Stomach (tissue), 9 donors: Measurements from ENCODE around the gene PDHB. TPM values are rescaled to one million over a fixed set of nuclear protein-coding genes. Genes with fewer than 3 reads are reported as not detected.

Source experiments
- DNase-seq, 2 donors: peaks; one replicate each; pipeline versions ENCODE4 v3.0.0 to v3.0.0-alpha.2; 2013 to 2019
- H3K27ac ChIP-seq, 5 donors: fragments of 200-600 bp in 4 of 5; sonication (generic) in 4 of 5; one replicate each; pipeline ENCODE4 v1.5.1; 2013 to 2019; ENCODE audit warnings: mild to moderate bottlenecking in 1 of 5, moderate library complexity in 1 of 5
- H3K27me3 ChIP-seq, 3 donors: fragments of 200-600 bp; sonication (generic); one replicate each; pipeline ENCODE4 v1.5.1; 2017 to 2019; ENCODE audit warnings: mixed run types in 1 of 3
- H3K36me3 ChIP-seq, 4 donors: fragments of 200-600 bp; sonication (generic); 1 replicate in 3 of 4; 2 replicates in 1 of 4; pipeline ENCODE4 v1.5.1; 2016 to 2019
- H3K4me1 ChIP-seq, 4 donors: fragments of 200-600 bp; sonication (generic); one replicate each; pipeline ENCODE4 v1.5.1; 2016 to 2019
- H3K4me3 ChIP-seq, 4 donors: fragments of 200-600 bp; sonication (generic) in 3 of 4; one replicate each; pipeline ENCODE4 v1.5.1; 2016 to 2019; ENCODE audit warnings: mild to moderate bottlenecking in 1 of 4
- H3K9me3 ChIP-seq, 4 donors: fragments of 200-600 bp; sonication (generic); one replicate each; pipeline ENCODE4 v1.5.1; 2016 to 2019
- EP300 ChIP-seq: sonication (generic); formaldehyde crosslinking; IDR thresholded peaks from one replicate; pipeline ENCODE4 v1.6.1; 2017; ENCODE audit warnings: antibody characterized with exemption
- POLR2A ChIP-seq, 4 donors: fragments of 450-650 bp; IDR thresholded peaks; one replicate each; pipeline ENCODE4 v1.6.1; 2016; ENCODE audit warnings: antibody characterized with exemption in 4 of 4, control low read depth in 2 of 4, mild to moderate bottlenecking in 1 of 4, moderate library complexity in 1 of 4
- POLR2AphosphoS5 ChIP-seq, 3 donors: sonication (generic); formaldehyde crosslinking; IDR thresholded peaks; one replicate each; pipeline ENCODE4 v1.6.1; 2016; ENCODE audit warnings: antibody characterized with exemption in 3 of 3
- WGBS, 5 donors: extraction: QIAGEN DNeasy Blood & Tissue Kit in 3 of 5; methylation state at CpG; one replicate each; pipeline versions ENCODE4 v1.1.5 to v1.1.7; 2013 to 2018; 5-methylcytosine and 5-hydroxymethylcytosine counted together
- intact Hi-C: fragments of 100-400 bp; cut with DNase I; formaldehyde crosslinking; loops from one replicate; pipeline ENCODE4 v1.15.1; 2023; ENCODE audit warnings: low total_unique reads
- polyA plus RNA-seq, 3 donors: library from polyadenylated mRNA; stranded (reverse); fragments of 200-250 nt; gene quantifications; one replicate each; pipeline ENCODE4 v1.2.3, GENCODE V29; 2013
- total RNA-seq, 5 donors: library from RNA; depleted of rRNA; stranded (reverse); fragments of >200 nt; gene quantifications; one replicate each; pipeline versions ENCODE4 v1.1.0 to v1.2.3, GENCODE V29; 2014 to 2016
- TF ChIP-seq, protein P1 (sequence below), 7 experiments: fragments of 450-650 bp in 4 of 7; fragments of 200-600 bp in 3 of 7; sonication (generic) in 3 of 7; IDR thresholded peaks; one replicate each; pipeline ENCODE4 v1.5.1; 2016 to 2019; ENCODE audit warnings: antibody characterized with exemption in 7 of 7, control low read depth in 2 of 7, mild to moderate bottlenecking in 1 of 7
- donor health status: healthy with polysubstance abuse.
- donor health status: Bipolar disorder and iron deficiency.
- donor health status: healthy.

Gene PDHB
- total and polyA plus RNA-seq, 8 donors, result 24.5 to 246 (median 86.2) TPM

DNA sequence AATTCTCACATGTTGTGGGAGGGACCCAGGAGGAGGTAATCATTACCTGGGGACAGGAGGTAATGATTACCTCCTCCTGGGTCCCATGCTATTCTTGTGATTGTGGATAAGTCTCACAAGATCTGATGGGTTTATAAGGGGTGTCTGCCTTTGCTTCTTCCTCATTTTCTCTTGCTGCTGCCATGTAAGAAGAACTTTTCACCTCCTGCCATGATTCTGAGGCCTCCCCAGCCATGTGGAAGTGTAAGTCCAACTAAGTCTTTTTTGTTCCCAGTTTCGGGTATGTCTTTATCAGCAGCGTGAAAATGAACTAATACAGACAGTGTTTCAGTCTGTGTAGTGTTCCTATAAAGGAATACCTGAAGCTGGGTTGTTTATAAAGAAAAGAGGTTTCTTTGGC lies 45.1 kb upstream of the PDHB start:
- Histone ChIP-seq H3K9me3 (no peaks in the 10 kb centered on the region), H3K4me1 (peaks cover 0 to 7% (median 0%) of the 10 kb centered on the region in 4 donors), H3K27ac (no peak overlapping the region), H3K36me3 (no peaks in the 10 kb centered on the region), H3K4me3 (no peak overlapping the region), H3K27me3 (no peaks in the 10 kb centered on the region)
- TF ChIP-seq, protein P1, sequence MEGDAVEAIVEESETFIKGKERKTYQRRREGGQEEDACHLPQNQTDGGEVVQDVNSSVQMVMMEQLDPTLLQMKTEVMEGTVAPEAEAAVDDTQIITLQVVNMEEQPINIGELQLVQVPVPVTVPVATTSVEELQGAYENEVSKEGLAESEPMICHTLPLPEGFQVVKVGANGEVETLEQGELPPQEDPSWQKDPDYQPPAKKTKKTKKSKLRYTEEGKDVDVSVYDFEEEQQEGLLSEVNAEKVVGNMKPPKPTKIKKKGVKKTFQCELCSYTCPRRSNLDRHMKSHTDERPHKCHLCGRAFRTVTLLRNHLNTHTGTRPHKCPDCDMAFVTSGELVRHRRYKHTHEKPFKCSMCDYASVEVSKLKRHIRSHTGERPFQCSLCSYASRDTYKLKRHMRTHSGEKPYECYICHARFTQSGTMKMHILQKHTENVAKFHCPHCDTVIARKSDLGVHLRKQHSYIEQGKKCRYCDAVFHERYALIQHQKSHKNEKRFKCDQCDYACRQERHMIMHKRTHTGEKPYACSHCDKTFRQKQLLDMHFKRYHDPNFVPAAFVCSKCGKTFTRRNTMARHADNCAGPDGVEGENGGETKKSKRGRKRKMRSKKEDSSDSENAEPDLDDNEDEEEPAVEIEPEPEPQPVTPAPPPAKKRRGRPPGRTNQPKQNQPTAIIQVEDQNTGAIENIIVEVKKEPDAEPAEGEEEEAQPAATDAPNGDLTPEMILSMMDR (IDR thresholded peaks at IDR 0.05), result no peak
- no peak for TF ChIP-seq POLR2AphosphoS5 (IDR thresholded peaks at IDR 0.05)
- TF ChIP-seq EP300, result no peak
- no peak for TF ChIP-seq POLR2A (IDR thresholded peaks at IDR 0.05)
- DNase-seq, result no peak
- intact Hi-C loops, result no loop called here
- WGBS, 5 donors, result 86 to 100% (median 93%) methylated on average over 2 of the region's 2 CpGs

DNA sequence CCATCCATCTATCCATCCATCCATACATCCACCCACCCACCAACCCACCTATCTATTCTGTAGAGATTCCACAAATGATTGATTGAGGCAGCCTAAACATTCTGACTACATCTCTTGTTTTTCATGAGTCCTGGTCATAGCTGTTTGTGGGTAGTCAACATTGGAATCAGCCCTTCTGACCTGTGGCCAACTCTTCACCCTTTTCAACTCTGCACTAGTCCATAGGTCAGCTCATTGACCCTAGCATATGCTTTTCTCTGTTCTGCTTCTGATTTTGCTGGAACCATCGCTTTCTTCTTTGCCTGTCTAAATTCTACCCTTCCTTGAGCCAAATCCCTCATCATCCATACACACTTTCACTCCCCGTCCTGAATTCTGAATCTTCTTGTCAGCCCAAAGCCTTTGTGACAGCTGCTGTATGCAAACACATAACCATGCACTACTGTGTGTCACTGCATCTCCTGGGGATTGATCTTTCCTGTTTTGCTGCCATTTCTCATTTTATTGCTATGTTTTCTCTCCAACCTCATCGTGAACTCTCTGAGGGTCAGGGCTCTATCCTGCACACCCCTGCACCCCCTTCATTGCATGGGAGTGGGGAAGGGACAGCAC lies 41.4 kb upstream of the PDHB start:
- no peak for DNase-seq
- H3K36me3 ChIP-seq, result no peaks in the 10 kb centered on the region
- no peak overlapping the region for H3K27ac ChIP-seq
- no peak overlapping the region for H3K4me3 ChIP-seq
- no peaks in the 10 kb centered on the region for H3K9me3 ChIP-seq
- WGBS, 5 donors, result 70 to 79% (median 78%) methylated on average over 3 of the region's 3 CpGs
- TF ChIP-seq, protein P1 (IDR thresholded peaks at IDR 0.05), result no peak
- no peak for TF ChIP-seq POLR2A (IDR thresholded peaks at IDR 0.05)
- no peak for TF ChIP-seq EP300
- TF ChIP-seq POLR2AphosphoS5 (IDR thresholded peaks at IDR 0.05), result no peak
- intact Hi-C loops, result no loop called here
- H3K27me3 ChIP-seq, result no peaks in the 10 kb centered on the region
- peaks cover 0 to 24% (median 9%) of the 10 kb centered on the region in 4 donors for H3K4me1 ChIP-seq

DNA sequence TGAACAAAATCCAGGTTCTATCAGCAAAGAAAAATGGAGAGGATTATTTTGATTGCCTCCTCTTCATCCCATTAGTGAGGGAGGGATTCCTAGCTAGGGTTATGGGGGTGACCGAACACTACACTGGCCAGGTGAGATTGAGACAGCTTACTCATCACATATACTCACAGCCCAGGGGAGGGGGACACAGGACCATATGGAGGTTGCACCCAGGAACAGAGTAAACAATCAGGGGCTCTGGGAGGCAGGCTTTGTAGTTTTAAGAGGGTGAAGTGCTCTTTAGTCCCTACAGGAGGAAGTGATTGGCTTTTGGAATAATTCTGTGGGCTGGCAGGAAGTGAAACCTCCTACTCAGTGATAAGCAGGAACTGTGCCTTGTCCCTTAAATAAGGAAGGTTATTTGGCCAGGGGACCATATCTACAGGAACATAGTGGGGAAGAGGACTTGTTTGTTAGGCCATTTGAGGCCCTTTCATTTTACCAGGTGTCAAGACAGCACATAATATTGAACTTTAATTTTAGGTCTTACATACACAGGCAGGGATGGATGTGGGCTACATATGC lies 40.8 kb upstream of the PDHB start:
- Histone ChIP-seq H3K36me3 (no peaks in the 10 kb centered on the region), H3K4me3 (no peak overlapping the region), H3K27me3 (no peaks in the 10 kb centered on the region), H3K4me1 (peaks cover 0 to 24% (median 9%) of the 10 kb centered on the region in 4 donors), H3K9me3 (no peaks in the 10 kb centered on the region), H3K27ac (no peak overlapping the region)
- TF ChIP-seq, protein P1 (IDR thresholded peaks at IDR 0.05), result no peak
- TF ChIP-seq POLR2AphosphoS5 (IDR thresholded peaks at IDR 0.05) (no peak), EP300 (no peak), POLR2A (IDR thresholded peaks at IDR 0.05) (no peak)
- peak in 1 of 2 donors; percentile 35 for DNase-seq
- intact Hi-C loops, result no loop called here
- 94 to 100% (median 97%) methylated on average over 1 of the region's 1 CpG for WGBS, 5 donors

DNA sequence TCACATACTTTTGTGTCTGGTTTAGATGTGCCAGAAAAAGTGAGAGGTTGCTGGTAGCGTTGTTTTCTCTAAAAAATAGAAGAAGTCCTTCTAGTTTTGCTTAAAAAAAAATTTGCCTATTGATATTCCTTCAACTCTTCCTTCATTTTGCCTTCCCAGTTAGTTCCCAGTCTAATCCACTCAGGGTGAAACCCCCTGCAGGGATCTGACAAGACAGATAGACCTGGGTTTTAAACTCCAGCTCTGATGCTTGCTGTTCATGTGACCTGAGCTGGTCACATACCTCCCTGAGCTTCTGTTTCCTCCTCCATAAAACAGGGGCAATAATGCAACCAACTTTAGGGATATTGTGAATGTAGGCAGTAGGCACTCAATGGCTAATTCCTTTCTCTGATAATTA lies 39.6 kb upstream of the PDHB start:
- Histone ChIP-seq H3K27ac (no peak overlapping the region), H3K36me3 (no peaks in the 10 kb centered on the region), H3K9me3 (no peaks in the 10 kb centered on the region), H3K27me3 (no peaks in the 10 kb centered on the region), H3K4me3 (no peak overlapping the region), H3K4me1 (peaks cover 0 to 24% (median 9%) of the 10 kb centered on the region in 4 donors)
- TF ChIP-seq, protein P1 (IDR thresholded peaks at IDR 0.05), result no peak
- TF ChIP-seq EP300, result no peak
- intact Hi-C loops, result no loop called here
- no peak for DNase-seq
- WGBS, 5 donors, result 89 to 100% (median 96%) methylated on average over 1 of the region's 1 CpG
